Stimulated activated CD4-positive, alpha-beta T cell treated with anti-CD3 and anti-CD28 coated beads, TNF-alpha, amount 100 ng/mL, for 24 hours (primary cell): Measurements from ENCODE around the gene SIL1.
"Not testable (repeated sequence)": the region's sequence is repeated elsewhere in the genome, so short reads cannot be mapped to it uniquely, and the experiment has no call there.

Experiments used
- DNase-seq, 3 experiments: peaks; one replicate each; pipeline ENCODE4 v3.0.0-alpha.2; 2020; ENCODE audit warnings: low read depth in 3 of 3

SIL1 gene

DNA sequence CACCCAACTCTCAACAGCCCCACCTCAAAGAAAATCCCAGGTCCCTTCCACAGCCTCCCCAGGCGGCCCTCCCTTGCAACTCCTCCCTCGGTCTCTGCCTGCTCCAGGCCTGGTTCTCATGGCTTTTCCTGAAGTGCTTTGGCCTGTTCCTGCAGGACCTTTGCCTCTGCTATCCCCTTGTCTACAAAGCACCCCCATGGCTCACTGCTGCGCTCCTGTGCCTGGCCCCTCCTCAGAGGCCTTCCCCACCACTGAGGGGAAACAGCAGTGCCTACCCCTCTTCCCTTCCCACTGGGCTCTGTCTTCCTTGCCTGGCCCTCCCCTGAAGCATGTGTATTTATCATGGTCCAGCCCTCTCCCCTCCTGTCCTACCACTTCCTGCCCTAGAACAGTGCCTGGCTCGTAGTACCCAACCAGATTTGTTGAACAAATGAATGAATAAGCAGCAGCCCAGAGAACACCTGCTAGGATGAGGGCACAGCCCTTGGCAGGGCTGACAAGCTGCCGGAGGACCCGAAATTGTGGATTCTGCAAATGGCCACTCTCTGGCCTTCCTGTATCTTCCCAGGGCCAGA lies 254.5 kb downstream of the SIL1 start:
- no peak for DNase-seq

DNA sequence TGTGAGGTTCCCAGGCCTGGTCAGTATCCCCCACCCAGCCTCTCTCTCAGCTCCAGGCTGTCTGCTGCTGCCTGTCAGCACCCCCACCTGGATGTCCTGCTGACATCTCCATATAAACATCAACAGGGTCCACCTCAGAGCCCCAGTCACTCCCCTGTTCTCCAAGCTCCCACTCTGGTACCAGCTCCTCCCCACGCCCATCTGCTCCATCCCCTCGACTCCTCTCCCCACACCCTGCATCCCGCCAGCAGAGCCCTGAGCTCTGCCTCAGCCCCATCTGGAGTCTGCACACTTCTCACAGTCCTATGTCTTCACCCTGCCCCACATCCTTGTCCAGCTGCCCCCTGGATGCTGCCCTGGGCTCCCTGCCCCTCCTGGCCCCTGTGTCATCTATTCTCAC lies 255.3 kb downstream of the SIL1 start:
- DNase-seq = no peak

DNA sequence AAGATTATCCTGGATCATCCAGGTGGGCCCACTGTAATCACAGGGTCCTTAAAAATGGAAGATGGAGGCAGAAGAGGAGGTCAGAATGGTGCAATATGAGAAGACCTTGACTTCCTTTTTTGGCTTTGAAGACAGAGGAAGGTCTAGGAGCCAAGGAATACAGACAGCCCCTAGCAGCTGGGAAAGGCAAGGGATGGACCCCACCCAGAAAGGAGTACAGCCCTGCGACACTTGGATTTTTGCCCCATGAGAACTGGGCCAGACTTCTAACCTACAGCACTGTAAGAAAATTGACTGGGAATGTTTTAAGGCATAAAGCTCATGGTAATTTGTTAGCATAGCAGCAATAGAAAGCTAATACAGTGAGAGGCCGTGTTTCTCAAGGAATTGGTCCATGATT lies 256.1 kb downstream of the SIL1 start:
- no peak for DNase-seq

DNA sequence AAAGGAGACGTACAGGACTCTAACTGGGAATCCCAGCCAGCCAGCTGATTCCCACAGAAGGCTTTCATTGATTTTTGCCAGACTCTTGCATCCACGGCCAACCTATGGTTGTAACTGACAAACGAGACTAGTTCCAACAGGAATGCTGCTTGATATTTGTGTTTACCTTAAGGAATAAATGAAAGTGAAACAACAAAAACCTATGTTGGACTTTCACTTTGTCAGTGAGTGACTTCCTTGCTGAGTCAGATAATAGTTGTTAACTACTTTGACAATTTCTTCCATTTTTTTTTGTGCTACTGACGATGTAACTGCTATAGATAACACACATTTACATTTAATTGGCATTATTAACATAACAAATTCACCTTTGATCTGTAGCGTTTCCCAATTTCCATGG lies 259.6 kb downstream of the SIL1 start:
- no peak for DNase-seq

DNA sequence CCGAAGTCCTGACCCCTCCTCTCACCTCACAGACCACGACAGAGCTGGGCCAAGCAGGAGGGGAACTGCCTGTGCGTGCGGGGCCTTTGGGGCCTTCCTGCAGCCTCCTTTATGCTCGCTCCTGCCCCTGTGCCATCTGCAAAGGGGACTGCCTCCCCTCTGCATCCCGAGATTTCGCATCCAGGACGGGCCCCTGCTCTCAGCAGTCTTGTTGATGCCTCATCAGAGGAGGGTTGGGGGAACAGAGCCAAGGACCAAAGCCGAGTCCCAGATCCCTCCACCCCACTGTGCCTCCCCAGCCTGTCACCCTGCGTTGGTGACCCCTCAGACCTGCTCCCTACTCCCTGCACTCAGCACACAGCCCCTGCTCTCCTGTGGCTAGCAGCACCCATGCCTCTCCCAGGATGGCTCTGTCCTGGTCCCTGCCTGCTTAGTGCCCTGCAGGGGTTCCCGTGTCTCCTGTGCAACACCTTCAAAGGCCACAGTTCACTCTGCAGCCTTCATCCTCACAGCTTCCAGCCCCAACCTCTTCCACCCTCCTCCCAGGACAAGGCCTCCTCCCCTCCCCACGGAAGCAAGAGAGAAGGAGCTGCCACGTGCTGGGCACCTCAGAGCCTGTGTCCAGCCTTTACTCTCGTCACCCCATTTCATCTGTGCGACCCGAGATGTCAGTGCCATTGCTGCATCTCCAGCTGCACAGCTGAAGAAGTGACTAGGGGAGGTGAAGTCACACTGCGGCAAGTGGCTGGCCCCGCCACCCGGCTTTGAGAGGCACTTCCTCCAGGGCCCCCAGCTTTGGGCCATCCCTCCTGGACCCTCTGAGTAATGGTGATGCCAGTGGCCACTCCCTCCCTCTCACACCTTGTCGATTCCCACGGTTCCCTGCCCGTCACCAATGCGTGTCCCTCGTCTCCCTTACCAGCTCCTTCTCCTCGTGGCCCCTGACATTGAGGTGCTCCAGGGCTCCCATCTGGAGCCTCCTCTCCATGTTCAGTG lies 260.5 kb downstream of the SIL1 start:
- DNase-seq = no peak

DNA sequence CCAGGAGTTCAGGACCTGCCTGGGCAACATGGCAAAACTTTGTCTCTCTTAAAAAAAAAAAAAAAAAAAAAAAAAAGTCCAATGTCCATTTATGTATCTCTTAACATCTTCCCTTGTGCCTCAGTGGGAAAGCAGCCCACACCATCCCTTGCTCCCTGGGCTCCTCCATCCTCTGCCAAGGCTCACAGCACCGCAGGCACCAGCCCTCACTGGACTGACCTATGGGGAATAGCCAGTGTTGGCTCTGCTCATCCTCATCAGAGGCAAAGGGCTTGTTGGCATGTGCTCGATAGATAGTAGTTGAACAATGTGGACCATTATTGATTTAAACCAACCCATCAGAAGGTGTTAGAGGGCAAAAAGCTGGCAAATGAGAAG lies 261.2 kb downstream of the SIL1 start:
- no peak for DNase-seq

DNA sequence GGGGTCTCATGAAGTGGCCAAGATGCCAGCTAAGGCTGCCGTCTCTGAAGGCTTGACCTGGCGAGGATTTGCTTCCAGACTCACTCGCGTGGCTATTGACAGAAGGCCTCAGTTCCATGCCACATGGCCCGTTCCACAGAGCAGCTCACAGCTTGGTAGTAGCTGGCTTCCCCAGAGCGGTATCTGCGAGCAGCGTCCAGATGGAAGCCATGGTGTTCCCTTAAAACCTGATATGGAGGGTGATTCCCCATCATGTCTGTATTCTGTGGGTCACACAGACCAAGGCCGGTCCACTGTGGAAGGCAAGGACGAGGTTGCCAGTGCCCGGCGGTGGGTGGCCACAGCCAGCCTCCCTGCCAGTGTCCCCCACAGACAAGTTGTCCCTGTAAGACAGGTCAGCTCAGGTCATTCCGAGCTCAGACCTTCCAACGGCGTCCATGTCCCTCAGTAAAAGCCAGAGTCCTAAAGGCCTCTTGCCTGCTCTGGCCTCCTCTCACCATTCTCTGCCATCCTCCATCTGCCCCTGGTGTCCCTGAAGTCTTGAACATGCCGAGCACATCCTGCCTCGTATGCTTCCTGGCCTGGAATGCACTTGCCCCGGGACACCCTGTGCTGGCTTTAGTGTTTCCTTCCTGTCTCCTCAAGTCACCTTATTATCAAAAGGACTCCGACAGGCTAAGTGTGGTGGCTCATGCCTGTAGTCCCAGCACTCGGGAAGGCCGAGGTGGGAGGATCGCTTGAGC lies 261.8 kb downstream of the SIL1 start:
- DNase-seq = no peak

DNA sequence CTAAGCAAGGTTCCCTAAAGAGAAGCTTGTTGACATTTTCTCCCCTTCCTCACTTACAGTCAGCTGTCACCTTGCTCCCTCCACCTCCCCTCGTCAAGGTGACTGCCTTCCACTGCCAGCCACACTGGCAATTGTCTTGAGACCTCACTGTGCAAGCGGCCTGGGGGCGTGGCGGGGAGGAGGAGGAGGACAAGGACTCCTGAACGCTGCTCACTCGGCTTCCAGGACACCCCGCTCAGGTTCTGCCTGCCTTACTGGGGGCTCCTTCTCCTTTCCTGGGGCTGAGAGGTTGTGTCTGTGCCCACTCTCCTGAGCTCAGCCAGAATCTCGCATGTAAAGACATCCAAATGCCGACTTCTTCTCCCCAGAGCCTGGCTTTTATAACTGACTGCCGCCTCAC lies 262.7 kb downstream of the SIL1 start:
- no peak for DNase-seq

DNA sequence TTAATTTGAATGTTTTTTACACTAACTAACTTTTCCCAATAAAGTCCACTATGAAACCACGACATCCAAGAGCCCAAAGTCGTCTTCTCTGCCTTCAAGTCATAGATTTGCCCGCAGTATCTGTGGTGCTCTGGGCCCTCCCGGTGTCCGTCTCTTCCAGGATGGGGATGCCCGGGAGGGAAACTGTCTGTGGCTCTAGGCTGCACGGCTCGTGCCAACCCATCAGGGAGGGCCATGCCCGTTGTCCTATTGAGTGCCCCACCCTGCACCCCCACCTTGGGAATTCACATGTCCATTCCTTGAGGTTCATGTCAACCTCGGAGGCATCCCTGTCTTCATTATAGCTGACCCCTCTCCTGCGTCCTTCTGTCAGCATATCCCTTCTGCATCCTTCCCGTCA lies 263.2 kb downstream of the SIL1 start:
- DNase-seq = no peak

DNA sequence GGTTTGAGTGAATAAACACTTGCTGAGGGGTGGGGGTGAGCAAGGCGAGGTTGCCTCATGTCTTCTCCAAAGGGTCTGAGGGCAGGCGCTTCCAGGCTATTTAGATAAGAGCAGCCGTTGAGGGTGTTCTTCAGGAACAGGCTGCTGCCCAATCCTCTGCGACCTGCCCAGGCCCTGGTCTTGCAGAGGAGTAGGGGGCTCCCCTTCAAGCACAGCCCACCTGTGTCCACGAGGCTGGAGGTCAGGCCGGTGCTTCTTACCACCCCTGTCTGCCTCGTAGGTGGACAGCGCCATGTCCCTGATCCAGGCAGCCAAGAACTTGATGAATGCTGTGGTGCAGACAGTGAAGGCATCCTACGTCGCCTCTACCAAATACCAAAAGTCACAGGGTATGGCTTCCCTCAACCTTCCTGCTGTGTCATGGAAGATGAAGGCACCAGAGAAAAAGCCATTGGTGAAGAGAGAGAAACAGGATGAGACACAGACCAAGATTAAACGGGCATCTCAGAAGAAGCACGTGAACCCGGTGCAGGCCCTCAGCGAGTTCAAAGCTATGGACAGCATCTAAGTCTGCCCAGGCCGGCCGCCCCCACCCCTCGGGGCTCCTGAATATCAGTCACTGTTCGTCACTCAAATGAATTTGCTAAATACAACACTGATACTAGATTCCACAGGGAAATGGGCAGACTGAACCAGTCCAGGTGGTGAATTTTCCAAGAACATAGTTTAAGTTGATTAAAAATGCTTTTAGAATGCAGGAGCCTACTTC lies 264.5 kb downstream of the SIL1 start:
- no peak for DNase-seq

DNA sequence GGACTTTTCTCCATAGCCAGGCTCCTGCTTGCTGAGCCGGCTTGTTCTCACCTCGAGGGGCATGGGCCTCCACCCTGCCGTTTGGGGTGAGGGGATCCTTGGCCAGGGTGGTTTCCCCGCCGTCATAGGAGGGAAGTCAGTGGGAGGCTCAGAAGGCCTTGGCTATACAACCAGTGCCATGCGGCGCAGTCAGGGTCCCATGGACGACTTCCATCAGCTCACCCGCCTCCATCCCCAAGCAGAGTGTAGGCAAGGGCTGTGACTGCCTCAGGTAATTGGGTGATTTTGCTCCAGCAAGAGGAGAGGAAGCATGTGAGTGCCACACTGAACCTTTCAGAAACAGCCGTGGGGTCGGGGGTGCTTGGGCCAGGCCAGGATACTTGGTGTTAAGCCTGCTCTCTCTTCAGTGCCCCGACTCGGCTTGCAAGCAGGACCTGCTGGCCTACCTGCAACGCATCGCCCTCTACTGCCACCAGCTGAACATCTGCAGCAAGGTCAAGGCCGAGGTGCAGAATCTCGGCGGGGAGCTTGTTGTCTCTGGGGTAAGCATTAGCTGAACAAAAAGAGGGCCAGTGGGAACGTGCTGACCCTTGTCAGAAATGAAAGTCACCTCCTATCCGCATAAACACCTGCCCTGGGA lies 265.9 kb downstream of the SIL1 start:
- no peak for DNase-seq

DNA sequence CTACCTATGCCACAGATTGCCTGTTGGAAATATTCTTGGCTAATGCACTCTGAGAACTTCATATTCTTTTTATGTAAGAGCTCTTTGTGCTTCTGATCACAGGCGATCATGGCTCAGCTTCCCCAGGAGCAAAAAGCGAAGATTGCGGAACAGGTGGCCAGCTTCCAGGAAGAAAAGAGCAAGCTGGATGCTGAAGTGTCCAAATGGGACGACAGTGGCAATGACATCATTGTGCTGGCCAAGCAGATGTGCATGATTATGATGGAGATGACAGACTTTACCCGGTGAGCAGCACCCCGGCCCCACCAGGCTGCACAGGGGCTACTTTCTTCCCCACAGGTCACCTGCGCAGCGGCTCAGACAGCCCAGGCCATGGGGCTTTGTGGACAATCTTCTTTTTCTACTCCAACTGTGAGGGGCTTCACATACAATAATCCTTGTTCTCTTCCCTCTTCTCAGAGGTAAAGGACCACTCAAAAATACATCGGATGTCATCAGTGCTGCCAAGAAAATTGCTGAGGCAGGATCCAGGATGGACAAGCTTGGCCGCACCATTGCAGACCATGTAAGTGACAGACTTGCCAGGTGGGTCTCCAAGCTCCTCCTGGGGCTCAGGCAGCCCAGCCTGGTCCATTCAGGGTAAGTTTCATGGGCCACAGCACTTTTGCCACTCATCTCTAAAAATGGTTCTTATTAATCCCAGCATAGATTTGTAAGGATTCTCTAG lies 267.6 kb downstream of the SIL1 start:
- DNase-seq = no peak

DNA sequence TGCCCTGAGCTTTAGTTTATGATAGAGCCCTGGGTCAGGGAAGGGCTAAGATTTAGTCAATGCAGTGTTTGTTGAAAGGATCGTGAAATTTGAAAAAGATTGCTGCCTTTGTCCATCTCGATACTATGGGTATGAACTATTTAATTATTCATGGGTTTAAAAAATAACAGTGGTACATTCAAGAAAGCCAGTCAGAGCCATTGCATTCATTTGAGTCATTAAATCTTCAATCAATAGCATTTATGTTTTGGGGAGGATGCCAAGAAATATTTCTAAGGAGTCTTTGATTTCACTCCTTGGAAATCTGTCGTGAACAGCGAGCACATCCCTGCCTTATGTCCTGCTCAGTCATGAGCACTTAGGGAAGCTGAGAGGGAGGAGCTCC lies 268.6 kb downstream of the SIL1 start:
- DNase-seq = no peak

DNA sequence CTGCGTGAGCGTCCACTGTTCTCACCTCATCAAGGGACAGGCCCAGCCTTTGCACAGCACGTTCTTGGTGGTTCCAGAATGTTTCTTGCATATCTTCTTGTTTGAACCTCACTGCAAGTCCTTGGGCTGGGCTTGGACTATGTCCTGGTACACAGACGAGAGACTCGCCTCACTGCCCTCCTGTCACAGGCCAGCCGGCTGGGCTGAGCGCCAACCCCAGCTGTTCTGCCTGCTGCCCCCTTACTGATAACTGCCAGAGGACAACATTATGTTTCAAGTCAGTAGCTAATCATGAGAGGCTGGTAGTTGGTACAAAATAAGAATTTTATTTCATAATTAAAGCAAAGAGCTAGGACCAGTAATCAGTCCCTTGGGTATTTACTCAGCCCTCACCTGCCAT lies 270.2 kb downstream of the SIL1 start:
- DNase-seq = no peak

DNA sequence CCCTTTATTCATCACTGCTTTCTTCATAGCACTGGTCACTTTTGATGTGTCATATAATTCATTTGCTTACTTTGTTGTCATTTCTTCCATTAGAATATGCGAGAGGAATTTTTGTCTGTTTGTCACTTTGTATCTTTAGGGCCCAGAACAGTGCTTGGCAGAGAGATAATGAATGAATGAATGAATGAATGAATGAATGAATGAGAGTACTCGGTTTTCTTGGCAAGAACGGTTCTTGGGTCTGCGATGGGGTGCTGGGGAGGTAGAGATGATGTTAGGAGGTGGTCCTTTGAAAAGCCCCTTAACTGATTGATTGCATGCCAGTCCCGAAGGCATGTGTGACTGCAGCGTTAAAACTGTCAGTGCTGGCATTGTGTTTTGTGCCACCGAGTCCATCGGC lies 270.6 kb downstream of the SIL1 start:
- no peak for DNase-seq

DNA sequence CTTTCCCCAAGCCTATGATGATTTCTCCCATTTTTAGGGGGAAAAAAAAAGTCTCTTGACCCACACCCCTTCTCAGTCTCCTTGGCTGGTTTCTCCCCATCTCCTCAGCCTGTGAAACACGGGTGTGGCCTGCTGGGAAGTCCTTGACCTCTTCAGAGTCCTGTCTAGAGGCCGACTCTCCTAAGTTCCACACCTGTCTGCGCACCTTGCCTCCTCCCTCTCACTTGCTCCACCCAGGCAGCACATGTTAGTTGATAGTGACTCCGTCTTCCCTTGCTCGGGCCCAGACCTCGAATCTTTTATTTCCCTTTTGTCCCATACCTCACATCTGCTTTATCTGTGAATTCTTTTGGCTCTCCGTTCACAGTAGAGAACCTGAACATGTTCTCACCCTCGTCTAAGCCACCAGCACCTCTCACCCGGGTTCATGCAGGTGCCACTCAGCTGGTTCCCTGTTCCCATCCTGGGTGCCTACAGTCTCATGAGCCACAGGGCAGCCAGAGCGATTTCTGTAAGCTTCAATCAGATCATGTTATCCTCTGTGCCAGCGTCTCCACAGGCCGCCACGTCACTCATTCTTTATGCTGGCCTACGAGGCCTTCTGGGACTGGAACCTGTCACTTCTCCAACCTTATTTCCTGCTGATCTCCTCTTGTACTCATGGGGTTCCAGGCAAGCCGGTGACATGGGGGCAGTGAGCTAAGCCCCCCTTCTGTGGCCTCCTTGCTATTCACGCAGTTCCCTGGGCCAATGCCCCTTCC lies 271.3 kb downstream of the SIL1 start:
- DNase-seq = no peak

DNA sequence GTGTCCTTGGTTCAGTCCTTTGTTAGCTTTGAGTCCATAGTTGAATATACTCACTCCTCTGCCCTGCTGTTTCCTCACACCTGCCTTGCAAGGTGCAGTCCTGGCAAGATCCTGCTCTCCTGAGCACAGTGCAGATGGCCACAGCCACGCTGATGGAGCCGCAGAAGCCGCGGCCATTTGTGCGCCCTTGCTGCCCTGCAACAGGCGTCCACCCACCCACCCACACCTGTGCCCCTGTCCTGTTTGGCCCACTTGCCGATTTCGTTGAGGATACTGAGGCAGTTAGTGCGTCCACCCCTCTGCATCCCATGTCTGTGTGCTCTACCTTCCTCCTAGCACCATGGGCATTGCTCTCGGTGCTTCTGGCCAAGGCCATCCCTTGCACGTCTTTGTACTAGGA lies 271.9 kb downstream of the SIL1 start:
- DNase-seq = no peak

DNA sequence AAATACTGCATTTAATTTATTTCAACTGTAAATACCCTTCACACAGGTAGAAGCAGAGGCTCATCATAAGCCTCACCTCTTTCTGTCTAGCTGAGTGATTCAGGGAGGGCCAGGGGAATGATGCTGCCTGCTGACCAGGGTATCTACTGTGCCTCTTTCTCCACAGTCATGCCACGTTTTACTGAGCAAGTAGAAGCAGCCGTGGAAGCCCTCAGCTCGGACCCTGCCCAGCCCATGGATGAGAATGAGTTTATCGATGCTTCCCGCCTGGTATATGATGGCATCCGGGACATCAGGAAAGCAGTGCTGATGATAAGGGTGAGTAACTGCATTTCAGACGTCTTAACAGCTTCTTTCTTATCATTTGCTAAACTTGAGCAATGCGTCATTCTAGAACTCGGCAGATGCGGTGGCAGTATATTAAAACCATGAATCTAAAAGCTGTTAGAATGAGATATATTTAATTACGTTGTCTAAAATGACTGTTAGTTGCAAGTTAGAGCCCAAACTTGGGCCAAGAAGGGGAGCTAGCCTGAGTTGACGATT lies 273.0 kb downstream of the SIL1 start:
- DNase-seq = no peak

DNA sequence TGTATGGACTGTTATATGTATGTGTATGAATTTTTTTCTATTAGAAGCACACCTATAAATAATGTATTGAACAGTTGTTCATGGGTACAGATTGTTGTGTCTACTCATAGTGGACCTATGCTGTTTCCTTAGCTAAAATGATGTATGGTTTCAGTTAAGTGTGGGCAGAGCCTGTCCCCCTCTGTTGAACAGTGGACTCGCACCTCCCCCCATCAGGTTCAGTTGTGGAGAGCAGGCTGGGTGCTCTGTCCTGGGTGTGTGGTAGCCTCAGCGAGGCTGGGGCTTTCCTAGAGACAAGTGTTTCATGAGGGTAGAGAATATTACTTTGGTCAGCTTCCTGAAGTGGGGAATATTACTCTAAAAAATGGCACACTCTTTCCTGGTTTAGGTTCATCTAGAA lies 275.7 kb downstream of the SIL1 start:
- no peak for DNase-seq

DNA sequence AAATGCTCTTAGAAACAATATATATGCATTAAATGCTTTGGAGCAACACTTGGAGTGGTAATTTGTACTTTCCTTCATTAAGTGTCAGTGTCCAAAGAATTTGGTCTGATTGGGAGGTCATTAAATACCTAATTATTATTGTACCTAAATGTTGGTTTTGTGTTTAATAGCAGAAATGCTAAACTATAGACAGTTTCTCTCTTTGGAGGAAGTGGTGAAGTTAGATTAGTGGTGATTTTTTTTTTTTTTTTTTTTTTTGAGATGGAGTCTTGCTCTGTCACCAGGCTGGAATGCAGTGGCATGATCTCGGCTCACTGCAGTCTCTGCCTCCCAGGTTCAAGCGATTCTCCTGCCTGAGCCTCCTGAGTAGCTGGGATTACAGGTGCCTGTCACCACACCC lies 276.8 kb downstream of the SIL1 start:
- DNase-seq = not testable (repeated sequence)
